GM21390 (cell line): ENCODE data around the gene SLC49A4.

Experiments used
- ATAC-seq: cut with Tn5 transposase; IDR thresholded peaks from one replicate; pipeline ENCODE4 v1.9.1; 2021; ENCODE audit not compliant: unreplicated experiment

SLC49A4 gene

GRCh38 chr3:122902326-122902725, 107.5 kb downstream of the SLC49A4 start:
- no peak for ATAC-seq

- ATAC-seq = no peak
Observed at GRCh38 chr3:122903171-122903570, 108.3 kb downstream of the SLC49A4 start.

- ATAC-seq = no peak
Observed at GRCh38 chr3:122907471-122907870, 112.6 kb downstream of the SLC49A4 start.

GRCh38 chr3:122908251-122908650, 113.4 kb downstream of the SLC49A4 start:
- no peak for ATAC-seq

GRCh38 chr3:122911901-122912300, 117.0 kb downstream of the SLC49A4 start:
- no peak for ATAC-seq

GRCh38 chr3:122912772-122913538, 118.1 kb downstream of the SLC49A4 start:
- ATAC-seq = no peak

- ATAC-seq = no peak
Observed at GRCh38 chr3:122913539-122914100, 118.8 kb downstream of the SLC49A4 start.

GRCh38 chr3:122915300-122916055, 120.6 kb downstream of the SLC49A4 start:
- ATAC-seq = no peak

- ATAC-seq = no peak
Observed at GRCh38 chr3:122916084-122916483, 121.2 kb downstream of the SLC49A4 start.

- ATAC-seq = no peak
Observed at GRCh38 chr3:122916580-122916979, 121.7 kb downstream of the SLC49A4 start.

- ATAC-seq = no peak
Observed at GRCh38 chr3:122917412-122917811, 122.5 kb downstream of the SLC49A4 start.

GRCh38 chr3:122918576-122919290, 123.9 kb downstream of the SLC49A4 start:
- ATAC-seq = no peak

- ATAC-seq = no peak
Observed at GRCh38 chr3:122919291-122919610, 124.4 kb downstream of the SLC49A4 start.

GRCh38 chr3:122920986-122921385, 126.1 kb downstream of the SLC49A4 start:
- ATAC-seq = no peak

- peak; percentile 63 for ATAC-seq
Observed at GRCh38 chr3:122921791-122922651, 127.2 kb downstream of the SLC49A4 start.

GRCh38 chr3:122923611-122924010, 128.7 kb downstream of the SLC49A4 start:
- ATAC-seq = no peak

GRCh38 chr3:122924056-122924455, 129.2 kb downstream of the SLC49A4 start:
- ATAC-seq = no peak

GRCh38 chr3:122925756-122926155, 130.9 kb downstream of the SLC49A4 start:
- no peak for ATAC-seq

- no peak for ATAC-seq
Observed at GRCh38 chr3:122926322-122926721, 131.5 kb downstream of the SLC49A4 start.

- ATAC-seq = no peak
Observed at GRCh38 chr3:122926811-122927210, 131.9 kb downstream of the SLC49A4 start.

GRCh38 chr3:122927726-122928125, 132.9 kb downstream of the SLC49A4 start:
- ATAC-seq = no peak
